Activated CD4-positive, alpha-beta memory T cell treated with anti-CD3 and anti-CD28 coated beads, Interleukin-2, amount 10 ng/mL, durations not matched to agents 7 days and 5 days (primary cell): ENCODE results near the gene SLC35F3. TPM values are rescaled to one million over a fixed set of nuclear protein-coding genes. Genes with fewer than 3 reads are reported as not detected.

ENCODE experiments used
- CTCF ChIA-PET: fragments of 350-600 bp; sonication (Branson Sonifier 250); formaldehyde crosslinking; loops from one replicate; lab custom pipeline; 2021; ENCODE audit warnings: antibody characterized with exemption, inconsistent platforms; lab: Charles Lee
- POLR2A ChIA-PET: fragments of 350-600 bp; sonication (Branson Sonifier 250); formaldehyde crosslinking; loops from one replicate; lab custom pipeline; 2021; ENCODE audit warnings: antibody characterized with exemption; lab: Charles Lee
- DNase-seq: peaks from one replicate; pipeline ENCODE4 v3.0.0-alpha.2; 2020
- H3K27ac Mint-ChIP-seq: one replicate; pipeline ENCODE4 v1.8.0; 2021; ENCODE audit warnings: mild to moderate bottlenecking, mixed read lengths
- H3K27me3 Mint-ChIP-seq: one replicate; pipeline ENCODE4 v1.8.0; 2021; ENCODE audit warnings: mixed read lengths
- H3K36me3 Mint-ChIP-seq: one replicate; pipeline ENCODE4 v1.8.0; 2021; ENCODE audit warnings: low read depth, mixed read lengths
- H3K4me1 Mint-ChIP-seq: one replicate; pipeline ENCODE4 v1.8.0; 2021; ENCODE audit warnings: mixed read lengths
- H3K4me3 Mint-ChIP-seq: one replicate; pipeline ENCODE4 v1.8.0; 2021; ENCODE audit warnings: mild to moderate bottlenecking, mixed read lengths
- H3K9me3 Mint-ChIP-seq: one replicate; pipeline ENCODE4 v1.8.0; 2021; ENCODE audit warnings: mixed read lengths
- total RNA-seq, 2 experiments: library from RNA; stranded (reverse); gene quantifications; one replicate each; pipeline ENCODE4 v1.2.3, GENCODE V29; 2021

Gene SLC35F3
- total RNA-seq, 2 experiments from 2014 or later = 10.7 to 11.3 TPM

DNA sequence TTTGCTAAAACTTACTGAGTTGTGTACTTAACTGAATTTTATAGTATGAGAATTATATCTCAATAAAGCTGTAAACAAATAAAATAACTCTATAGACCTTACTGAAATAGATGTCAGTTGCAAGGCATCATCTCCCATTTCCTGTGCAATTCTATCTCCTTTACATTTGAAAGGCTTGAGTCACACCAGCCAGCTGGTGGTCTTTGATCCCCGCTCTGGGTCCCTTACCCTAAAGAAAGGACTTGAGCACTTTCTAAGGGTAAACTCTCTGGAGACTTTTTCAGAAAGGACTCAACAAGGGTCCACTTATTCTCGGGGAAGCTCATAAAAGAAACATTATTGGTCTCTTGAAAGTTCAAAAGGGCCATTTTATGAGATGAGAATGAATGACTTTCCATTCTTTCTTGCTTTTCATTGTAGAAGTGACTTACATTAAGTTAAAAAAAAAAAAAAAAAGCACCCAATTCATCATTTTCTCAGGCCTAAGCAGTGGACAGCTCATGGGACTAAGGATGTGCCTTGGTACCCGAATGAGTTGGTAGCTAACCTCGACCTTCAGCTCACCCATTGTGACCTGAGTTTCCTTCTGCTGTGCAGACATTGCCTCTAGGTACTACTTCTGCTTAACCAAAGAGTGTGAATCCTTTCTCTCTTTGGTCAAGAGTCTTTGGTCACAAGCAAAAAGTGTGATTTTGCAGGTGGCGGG is 321.8 kb downstream of the SLC35F3 start:
- no peak overlapping the region for H3K4me3 Mint-ChIP-seq
- ChIA-PET POLR2A (no interaction called here), CTCF (interaction anchor here (0.6 to 1.5 kb wide), 6 partner anchors 10 to 1788 kb away, joined by 3 to 5 read pairs (median 4); no protein-coding TSS in a partner anchor)
- peaks cover 26% of the 10 kb centered on the region for H3K36me3 Mint-ChIP-seq
- H3K27me3 Mint-ChIP-seq = peaks cover 8% of the 10 kb centered on the region
- no peaks in the 10 kb centered on the region for H3K9me3 Mint-ChIP-seq
- no peak overlapping the region for H3K27ac Mint-ChIP-seq
- no peak for DNase-seq
- H3K4me1 Mint-ChIP-seq = peaks cover 17% of the 10 kb centered on the region

DNA sequence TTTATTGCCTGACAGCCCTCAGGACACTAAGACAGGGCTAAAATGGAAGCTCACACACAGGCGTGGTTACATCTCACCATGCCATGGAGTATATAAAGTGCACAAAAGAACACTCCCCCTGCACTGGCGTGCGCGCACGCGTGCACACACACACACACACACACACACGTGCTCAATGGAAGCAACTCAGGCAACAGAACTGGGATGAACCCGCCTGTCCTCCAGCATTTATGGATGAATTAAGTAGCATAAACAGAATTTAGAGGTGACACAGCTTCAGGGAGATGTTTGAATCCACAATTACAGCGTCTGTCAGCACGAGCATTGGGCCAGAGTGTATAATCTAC is 322.3 kb downstream of the SLC35F3 start:
- Mint-ChIP-seq H3K27me3 (peaks cover 8% of the 10 kb centered on the region), H3K9me3 (no peaks in the 10 kb centered on the region), H3K36me3 (peaks cover 27% of the 10 kb centered on the region), H3K27ac (no peak overlapping the region), H3K4me3 (no peak overlapping the region), H3K4me1 (peaks cover 20% of the 10 kb centered on the region)
- CTCF ChIA-PET = interaction anchor here (0.6 to 1.5 kb wide), 4 partner anchors 10 to 84 kb away, joined by 3 to 5 read pairs (median 4); no protein-coding TSS in a partner anchor
- no peak for DNase-seq
- POLR2A ChIA-PET = no interaction called here

DNA sequence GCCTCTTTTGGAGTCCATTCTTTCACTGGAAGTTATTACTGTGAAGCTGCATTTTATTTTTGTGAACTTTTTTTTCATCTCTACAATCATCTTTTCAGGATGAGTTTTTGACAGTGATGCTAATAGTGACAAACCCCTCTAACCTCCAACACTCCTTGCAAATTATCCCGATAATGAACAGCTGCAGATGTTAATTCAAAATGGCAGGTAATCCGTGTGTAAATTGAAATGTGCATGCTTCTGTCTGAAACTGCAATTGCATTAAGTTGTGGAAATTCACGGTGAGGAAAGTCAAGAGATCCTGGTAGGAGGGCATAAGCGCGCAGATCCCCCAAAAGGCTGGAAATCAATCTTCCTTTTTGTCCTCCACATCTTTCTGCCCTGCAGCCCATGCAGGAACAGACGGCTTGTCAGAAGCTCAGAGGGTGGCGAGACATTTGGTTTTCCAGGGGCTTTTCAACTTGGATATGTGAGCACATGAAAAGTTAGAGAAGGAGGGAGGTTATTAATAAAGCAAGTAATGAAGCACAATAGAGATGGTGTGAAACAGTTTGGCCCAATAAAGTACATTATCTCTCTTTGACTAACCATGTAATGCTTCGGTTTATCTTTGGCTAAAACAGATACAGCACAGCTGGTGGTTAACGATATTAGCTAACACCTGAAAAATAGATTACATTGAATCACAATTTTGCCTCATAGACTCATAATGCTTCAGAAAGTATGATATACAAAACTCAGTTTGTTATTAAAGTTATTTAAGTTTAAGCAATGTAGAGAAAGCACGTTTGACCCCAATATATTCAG is 325.3 kb downstream of the SLC35F3 start:
- H3K27me3 Mint-ChIP-seq = peaks cover 8% of the 10 kb centered on the region
- POLR2A ChIA-PET = interaction anchor here (0.8 to 1.6 kb wide), 4 partner anchors 10 to 59 kb away, joined by 3 to 5 read pairs (median 4); no protein-coding TSS in a partner anchor
- peaks cover 24% of the 10 kb centered on the region for H3K36me3 Mint-ChIP-seq
- DNase-seq = no peak
- no peaks in the 10 kb centered on the region for H3K9me3 Mint-ChIP-seq
- H3K27ac Mint-ChIP-seq = no peak overlapping the region
- no peak overlapping the region for H3K4me3 Mint-ChIP-seq
- CTCF ChIA-PET = interaction anchor here (0.9 to 1.3 kb wide), 4 partner anchors 15 to 81 kb away, joined by 3 to 5 read pairs (median 4); no protein-coding TSS in a partner anchor
- H3K4me1 Mint-ChIP-seq = peaks cover 21% of the 10 kb centered on the region

DNA sequence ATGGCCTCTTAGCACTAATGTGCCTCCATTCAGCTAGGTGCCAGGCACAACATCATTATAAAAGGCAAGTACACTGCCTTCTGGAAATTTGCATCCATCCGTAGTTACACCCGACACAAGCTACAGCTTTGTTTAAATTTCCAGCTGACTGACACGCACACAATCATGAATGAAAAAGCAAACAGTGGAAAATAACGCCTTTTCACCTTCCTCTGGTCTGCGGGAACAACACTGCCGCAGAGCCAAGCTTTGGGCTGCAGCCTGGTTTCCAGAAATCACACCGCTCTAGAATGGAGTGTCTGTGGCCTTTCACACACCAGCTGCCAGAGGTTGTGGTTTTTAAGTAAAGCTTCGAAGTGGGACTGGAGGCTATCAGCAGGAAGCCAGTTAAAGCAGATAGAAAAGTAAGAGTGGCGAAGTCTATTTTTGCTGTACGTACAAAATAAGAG is 326.0 kb downstream of the SLC35F3 start:
- Mint-ChIP-seq H3K4me1 (peaks cover 21% of the 10 kb centered on the region), H3K27me3 (peaks cover 8% of the 10 kb centered on the region), H3K9me3 (no peaks in the 10 kb centered on the region), H3K4me3 (no peak overlapping the region), H3K36me3 (peaks cover 21% of the 10 kb centered on the region), H3K27ac (no peak overlapping the region)
- DNase-seq = peak; percentile 45
- CTCF ChIA-PET = interaction anchor here (0.9 to 1.3 kb wide), 5 partner anchors 8 to 80 kb away, joined by 3 to 5 read pairs (median 4); no protein-coding TSS in a partner anchor
- POLR2A ChIA-PET = interaction anchor here (0.8 to 1.6 kb wide), 5 partner anchors 11 to 60 kb away, joined by 3 to 5 read pairs (median 4); no protein-coding TSS in a partner anchor

DNA sequence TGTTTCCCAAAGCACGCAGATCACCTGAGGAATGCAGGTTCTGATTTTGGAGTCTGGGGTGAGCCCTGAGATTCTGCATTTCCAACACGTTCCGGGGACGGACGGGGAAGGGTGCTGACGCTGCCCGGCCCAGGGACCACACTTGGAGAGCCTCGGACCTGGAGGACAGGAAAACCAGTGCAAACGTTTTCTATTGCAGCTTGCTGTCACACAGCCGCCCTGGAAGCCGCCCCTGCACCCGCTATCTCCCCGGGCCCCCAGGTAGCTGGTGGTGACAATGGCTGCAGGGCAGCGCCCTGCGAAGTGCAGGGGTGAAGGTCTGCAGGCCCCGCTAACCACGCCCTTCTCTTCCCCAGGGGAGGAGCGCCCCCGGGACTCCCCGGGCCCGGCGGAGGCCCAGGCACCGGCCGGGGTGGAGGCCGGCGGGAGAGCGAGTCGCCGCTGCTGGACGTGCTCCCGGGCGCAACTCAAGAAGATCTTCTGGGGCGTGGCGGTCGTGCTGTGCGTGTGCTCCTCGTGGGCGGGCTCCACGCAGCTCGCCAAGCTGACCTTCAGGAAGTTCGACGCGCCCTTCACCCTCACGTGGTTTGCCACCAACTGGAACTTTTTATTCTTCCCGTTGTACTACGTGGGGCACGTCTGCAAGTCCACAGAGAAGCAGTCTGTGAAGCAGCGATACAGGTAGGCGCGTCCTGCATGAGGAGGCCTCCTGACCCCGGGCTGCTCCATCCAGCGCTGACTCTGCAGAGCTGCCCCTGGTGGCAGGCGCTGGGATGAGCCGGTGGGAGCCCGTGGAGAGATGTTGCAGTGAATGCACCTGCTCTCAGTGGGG is 326.8 kb downstream of the SLC35F3 start:
- CTCF ChIA-PET = interaction anchor here (0.9 to 1.4 kb wide), 5 partner anchors 9 to 79 kb away, joined by 3 to 5 read pairs (median 3); no protein-coding TSS in a partner anchor
- H3K27me3 Mint-ChIP-seq = peaks cover 8% of the 10 kb centered on the region
- no peak overlapping the region for H3K27ac Mint-ChIP-seq
- peaks cover 21% of the 10 kb centered on the region for H3K4me1 Mint-ChIP-seq
- peaks cover 21% of the 10 kb centered on the region for H3K36me3 Mint-ChIP-seq
- no peak for DNase-seq
- POLR2A ChIA-PET = interaction anchor here (1.3 to 1.6 kb wide), 3 partner anchors 11 to 18 kb away, joined by 3 to 5 read pairs (median 4); no protein-coding TSS in a partner anchor
- H3K9me3 Mint-ChIP-seq = no peaks in the 10 kb centered on the region
- H3K4me3 Mint-ChIP-seq = no peak overlapping the region

DNA sequence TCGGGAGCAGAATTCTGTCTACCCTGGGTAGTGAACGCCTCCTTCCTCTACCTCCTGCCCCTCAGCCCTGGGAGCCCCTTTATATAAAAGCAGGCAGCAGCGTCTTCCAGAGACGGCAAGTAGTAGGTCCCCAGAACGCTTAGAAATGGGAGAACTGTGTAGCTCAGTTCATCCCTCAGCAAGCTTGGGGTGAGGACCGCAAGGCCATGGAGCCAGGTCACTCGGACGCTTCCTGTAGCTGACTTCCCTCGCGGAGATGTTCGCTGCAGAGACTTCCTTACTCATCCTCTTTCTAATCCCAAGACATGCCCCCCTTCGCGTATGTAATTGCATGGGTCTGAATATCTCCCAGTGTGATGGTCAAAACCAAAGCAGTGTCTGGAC is 327.4 kb downstream of the SLC35F3 start:
- Mint-ChIP-seq H3K27ac (no peak overlapping the region), H3K4me1 (peaks cover 26% of the 10 kb centered on the region), H3K36me3 (peaks cover 20% of the 10 kb centered on the region), H3K9me3 (no peaks in the 10 kb centered on the region), H3K4me3 (no peak overlapping the region), H3K27me3 (peaks cover 8% of the 10 kb centered on the region)
- ChIA-PET CTCF (interaction anchor here (1.3 to 1.4 kb wide), 2 partner anchors 10 to 19 kb away, joined by 3 read pairs; no protein-coding TSS in a partner anchor), POLR2A (interaction anchor here (1.6 kb wide), 1 partner anchor 19 kb away, joined by 4 read pairs; no protein-coding TSS in a partner anchor)
- no peak for DNase-seq

DNA sequence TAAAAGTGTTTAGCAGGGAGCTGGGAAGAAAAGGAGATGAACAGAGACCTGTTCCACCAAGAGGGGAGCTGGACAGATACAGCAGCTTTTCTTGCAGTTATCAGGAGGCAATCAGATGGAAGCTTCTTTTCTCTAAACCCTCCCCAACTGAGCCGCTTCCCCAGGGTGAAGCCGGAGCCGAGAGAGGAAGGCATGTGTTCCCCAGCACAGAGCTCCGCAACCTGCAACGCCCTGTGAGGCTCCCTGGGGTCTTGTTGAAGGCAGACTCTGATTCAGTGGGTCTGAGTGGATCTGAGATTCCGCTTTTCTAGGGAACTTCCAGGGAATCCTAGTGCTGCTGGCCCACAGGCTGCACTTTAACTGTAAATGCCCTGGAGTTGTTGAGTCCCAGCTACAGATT is 329.7 kb downstream of the SLC35F3 start:
- ChIA-PET CTCF (interaction anchor here (1.0 to 1.9 kb wide), 3 partner anchors 9 to 76 kb away, joined by 3 to 7 read pairs (median 3); no protein-coding TSS in a partner anchor), POLR2A (no interaction called here)
- Mint-ChIP-seq H3K4me3 (no peak overlapping the region), H3K36me3 (peaks cover 29% of the 10 kb centered on the region), H3K27ac (no peak overlapping the region), H3K9me3 (no peaks in the 10 kb centered on the region), H3K4me1 (peaks cover 41% of the 10 kb centered on the region), H3K27me3 (peaks cover 3% of the 10 kb centered on the region)
- no peak for DNase-seq

DNA sequence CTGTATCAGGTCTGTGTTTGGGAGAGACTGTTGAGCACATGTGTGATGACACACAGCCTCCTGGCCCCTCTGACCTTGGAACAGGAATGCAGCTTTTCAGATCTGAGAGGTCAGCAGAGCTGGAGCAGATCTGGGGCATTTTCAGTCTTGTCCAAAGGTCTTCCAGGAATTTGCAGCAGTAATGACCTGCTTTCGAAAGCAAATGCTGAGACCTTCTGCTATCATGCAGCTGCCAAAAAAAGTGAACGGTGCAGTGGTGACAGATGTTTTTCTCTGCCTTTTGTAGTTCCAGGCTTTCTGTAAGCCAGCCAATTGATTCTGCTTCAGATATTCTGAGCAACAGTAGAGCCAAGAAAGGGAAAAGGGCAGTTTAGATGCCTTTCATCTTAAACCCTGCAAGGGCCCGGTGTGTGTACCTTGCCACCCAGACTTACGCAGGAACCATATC is 331.0 kb downstream of the SLC35F3 start:
- H3K27ac Mint-ChIP-seq = no peak overlapping the region
- no peak overlapping the region for H3K4me3 Mint-ChIP-seq
- peaks cover 31% of the 10 kb centered on the region for H3K4me1 Mint-ChIP-seq
- no peaks in the 10 kb centered on the region for H3K9me3 Mint-ChIP-seq
- POLR2A ChIA-PET = no interaction called here
- no peaks in the 10 kb centered on the region for H3K27me3 Mint-ChIP-seq
- no peak for DNase-seq
- H3K36me3 Mint-ChIP-seq = peaks cover 37% of the 10 kb centered on the region
- CTCF ChIA-PET = interaction anchor here (1.5 kb wide), 1 partner anchor 23 kb away, joined by 3 read pairs; no protein-coding TSS in a partner anchor

DNA sequence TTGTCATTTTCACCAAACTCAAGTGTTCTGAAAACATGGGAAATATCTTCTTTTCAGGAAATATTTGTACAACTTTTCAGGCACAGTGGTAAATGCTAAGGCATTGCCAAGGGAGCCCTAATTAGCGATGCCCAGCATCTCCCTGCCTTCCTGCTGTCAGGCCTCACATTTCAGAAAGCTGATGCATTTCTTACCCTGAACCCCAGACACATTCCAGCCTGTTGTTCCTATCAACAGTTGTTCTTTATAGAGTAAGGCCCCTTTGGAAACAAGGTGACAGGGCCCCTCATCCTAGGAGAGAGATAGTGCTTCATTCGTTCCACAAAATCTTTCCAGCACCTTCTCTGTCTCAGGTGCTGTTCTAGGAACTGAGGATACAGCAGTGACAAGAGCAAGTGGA is 332.9 kb downstream of the SLC35F3 start:
- Mint-ChIP-seq H3K4me1 (peaks cover 22% of the 10 kb centered on the region), H3K9me3 (no peaks in the 10 kb centered on the region), H3K27ac (no peak overlapping the region), H3K36me3 (peaks cover 34% of the 10 kb centered on the region), H3K27me3 (no peaks in the 10 kb centered on the region), H3K4me3 (no peak overlapping the region)
- POLR2A ChIA-PET = no interaction called here
- DNase-seq = no peak
- CTCF ChIA-PET = interaction anchor here (1.4 kb wide), 1 partner anchor 73 kb away, joined by 5 read pairs; no protein-coding TSS in a partner anchor

DNA sequence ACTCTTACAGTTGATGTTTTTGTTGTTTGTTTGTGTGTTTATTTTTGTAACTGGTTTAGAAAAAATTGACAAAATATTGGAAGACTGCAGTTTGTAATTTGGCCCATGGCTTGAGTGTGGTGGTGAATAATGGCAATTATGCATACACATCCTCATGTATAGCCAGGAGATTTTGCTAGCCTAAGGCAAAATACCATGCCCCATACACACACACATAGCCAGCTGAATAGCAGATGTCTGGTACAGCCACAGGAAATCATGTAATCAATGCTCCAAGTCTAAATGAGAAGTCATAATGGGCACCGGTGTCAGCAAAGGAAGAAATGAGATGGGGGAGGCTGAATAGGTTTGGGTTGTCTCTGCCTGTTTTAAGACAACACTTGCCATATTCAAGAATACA is 333.6 kb downstream of the SLC35F3 start:
- no peaks in the 10 kb centered on the region for H3K27me3 Mint-ChIP-seq
- no peak overlapping the region for H3K27ac Mint-ChIP-seq
- H3K4me3 Mint-ChIP-seq = no peak overlapping the region
- no peak for DNase-seq
- CTCF ChIA-PET = no interaction called here
- H3K36me3 Mint-ChIP-seq = peaks cover 35% of the 10 kb centered on the region
- no peaks in the 10 kb centered on the region for H3K9me3 Mint-ChIP-seq
- POLR2A ChIA-PET = no interaction called here
- H3K4me1 Mint-ChIP-seq = peaks cover 26% of the 10 kb centered on the region

DNA sequence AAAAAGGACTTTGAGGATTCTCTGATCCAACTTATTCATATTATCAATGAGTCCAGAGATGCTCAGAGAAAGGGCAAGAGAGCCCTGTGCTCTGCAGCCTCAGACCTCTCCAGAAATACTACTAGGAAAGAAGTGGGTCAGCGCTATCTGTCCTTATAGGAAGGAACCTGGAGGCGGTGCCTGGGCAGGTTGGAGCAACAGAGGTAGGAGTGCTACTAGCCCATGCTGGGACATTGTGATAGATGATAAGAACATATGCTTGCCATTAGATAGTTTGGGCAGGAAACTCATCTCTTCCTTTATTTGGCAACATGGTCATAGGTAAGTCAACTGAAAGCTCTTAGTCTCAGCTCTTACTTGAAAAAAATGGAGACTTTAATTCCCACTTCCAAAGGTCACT is 335.0 kb downstream of the SLC35F3 start:
- Mint-ChIP-seq H3K4me1 (peaks cover 39% of the 10 kb centered on the region), H3K4me3 (no peak overlapping the region), H3K27ac (no peak overlapping the region), H3K9me3 (no peaks in the 10 kb centered on the region), H3K36me3 (peaks cover 32% of the 10 kb centered on the region), H3K27me3 (no peaks in the 10 kb centered on the region)
- POLR2A ChIA-PET = no interaction called here
- CTCF ChIA-PET = no interaction called here
- no peak for DNase-seq

DNA sequence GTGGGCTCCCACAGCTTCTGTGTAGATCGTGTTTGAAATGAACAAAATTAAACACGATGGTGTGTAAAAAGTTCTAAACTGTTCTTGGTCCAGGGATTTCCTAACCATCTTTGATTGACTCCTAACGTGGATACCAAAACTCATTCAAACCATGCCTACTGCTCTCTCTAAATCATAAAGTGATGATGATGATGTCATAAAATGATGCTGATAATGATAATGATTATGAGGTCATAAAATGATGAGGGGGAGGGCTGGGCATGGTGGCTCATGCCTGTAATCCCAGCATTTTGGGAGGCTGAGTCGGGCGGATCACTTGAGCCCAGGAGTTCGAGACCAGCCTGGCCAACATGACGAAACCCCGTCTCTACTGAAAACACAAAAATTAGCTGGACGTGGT is 335.5 kb downstream of the SLC35F3 start:
- no peaks in the 10 kb centered on the region for H3K27me3 Mint-ChIP-seq
- no peak overlapping the region for H3K27ac Mint-ChIP-seq
- no peak for DNase-seq
- peaks cover 42% of the 10 kb centered on the region for H3K4me1 Mint-ChIP-seq
- H3K36me3 Mint-ChIP-seq = peaks cover 32% of the 10 kb centered on the region
- ChIA-PET CTCF (interaction anchor here (1.5 kb wide), 1 partner anchor 28 kb away, joined by 4 read pairs; no protein-coding TSS in a partner anchor), POLR2A (no interaction called here)
- H3K4me3 Mint-ChIP-seq = no peak overlapping the region
- H3K9me3 Mint-ChIP-seq = no peaks in the 10 kb centered on the region
